HUDEP-2 (cell line): Measurements from ENCODE around the gene MYNN.

Experiments
- DNase-seq, 76 experiments: peaks; one replicate each; lab custom pipeline; 2025; ENCODE audit not compliant: unreplicated experiment in 76 of 76; lab: John Stamatoyannopoulos, UW

Gene MYNN

DNA sequence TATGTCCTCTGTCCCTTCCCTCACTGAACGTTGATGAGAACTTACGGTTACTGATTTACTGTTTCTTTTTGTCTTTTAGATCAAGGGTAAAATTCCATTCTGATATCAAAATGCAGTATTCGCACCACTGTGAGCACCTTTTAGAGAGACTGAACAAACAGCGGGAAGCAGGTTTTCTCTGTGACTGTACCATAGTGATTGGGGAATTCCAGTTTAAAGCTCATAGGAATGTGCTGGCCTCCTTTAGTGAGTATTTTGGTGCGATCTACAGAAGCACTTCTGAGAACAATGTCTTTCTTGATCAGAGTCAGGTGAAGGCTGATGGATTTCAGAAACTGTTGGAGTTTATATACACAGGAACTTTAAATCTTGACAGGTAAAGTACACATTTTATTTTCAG is 990 bp downstream of the MYNN start:
- DNase-seq = no peak

DNA sequence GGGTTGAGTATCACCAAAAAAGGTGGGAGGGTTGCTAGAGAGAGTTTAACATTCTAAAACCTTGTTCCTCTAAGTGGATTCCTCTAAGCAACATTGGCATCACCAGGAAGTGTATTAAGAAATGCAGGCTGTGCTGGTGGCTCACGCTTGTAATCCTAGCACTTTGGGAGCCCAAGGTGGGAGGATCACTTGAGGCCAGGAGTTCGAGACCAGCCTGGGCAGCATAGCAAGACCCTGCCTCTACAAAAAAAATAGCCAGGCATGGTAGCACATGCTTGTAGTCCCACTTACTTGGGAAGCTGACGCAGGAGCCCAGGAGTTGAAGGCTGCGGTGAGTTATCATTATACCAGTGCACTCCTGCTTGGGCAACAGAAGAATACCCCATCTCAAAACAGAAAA is 4.6 kb downstream of the MYNN start:
- DNase-seq = no peak

DNA sequence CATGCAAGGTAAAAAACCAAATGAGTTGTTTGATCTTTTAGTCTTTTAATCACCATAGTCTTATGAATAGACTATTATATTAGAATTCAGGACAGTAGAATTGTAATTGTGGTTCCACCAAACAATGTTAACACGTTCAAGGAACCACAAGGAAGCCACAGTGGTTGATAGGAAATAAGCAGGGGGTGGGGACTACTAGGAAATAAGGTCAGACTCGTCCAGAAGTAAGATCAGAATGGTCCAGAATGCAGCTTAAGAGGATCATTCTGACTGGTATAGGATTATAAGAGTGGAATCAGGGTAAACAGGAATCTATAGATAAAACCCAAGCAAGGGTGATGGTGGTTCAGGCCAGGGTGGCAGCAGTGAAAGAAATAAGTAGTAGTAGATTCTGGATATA is 7.5 kb downstream of the MYNN start:
- DNase-seq = peak in 19 of 76 experiments; percentile 8 to 66 (median 34)

DNA sequence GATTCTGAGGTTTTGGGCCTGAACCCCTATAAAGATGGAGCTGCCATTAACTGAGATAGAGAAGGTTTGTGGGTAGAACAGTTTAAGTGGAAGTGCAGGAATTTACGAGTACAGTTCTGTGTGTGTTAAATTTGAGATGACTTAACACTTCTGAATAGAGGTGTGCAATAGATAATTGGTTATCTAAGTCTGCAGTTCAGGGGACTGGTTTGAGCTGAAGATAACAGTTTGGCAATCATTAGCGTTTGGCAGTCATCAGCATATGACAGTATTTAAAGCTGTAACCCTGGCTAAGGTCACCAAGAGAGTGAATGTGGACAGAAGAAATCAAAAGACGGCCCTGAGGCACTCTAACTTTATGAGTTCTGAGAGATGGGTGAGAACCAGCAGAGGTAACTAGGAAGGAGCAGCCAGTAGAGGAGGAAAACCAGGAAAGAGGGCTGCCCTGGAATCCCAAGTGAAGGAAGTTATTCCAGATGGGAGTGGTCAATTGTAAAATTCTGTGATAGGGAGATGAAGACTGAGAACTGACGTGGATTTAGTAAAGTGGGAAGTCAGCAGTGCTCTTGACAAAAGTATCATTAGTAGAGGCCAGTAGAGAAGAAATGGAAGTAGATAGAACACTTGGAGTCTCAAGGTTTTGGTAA is 8.1 kb downstream of the MYNN start:
- peak in 61 of 76 experiments; percentile 5 to 92 (median 62) for DNase-seq

DNA sequence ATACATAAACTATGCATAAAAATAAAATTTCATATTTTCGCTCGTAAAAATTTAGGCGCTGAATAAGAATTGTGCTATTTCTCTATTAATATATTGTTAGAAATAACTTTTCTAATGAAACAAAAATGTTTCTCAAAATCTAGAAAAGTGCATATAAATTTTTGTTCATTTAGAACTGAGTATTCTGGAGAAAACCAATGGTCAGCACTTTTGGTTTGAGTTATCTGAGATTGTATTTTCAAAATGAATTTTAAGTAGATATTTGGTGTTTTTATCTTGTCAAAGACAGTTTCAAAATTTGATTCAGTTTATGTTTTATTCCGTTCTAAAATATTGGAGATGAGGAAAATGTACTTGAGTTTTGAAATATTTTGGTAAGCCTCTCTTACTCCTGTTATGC is 13.9 kb downstream of the MYNN start:
- DNase-seq = no peak

DNA sequence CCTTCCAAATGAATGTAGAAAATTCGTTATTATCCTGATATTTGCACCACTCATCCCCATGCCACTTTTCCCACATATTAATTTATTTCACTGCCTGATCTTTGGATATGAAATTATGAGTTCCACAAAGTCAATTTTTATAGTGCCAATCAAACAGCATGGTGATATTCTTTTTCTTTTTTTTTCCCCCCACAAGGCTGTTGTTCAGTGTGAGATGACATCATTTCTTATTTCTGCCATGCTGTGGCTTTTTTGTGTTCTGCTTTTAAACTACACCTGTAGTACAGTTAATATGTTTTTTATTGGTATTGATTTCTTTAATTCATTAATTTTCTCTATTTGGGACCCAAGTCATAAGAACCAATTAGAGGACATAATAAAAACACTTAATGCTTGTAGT is 14.6 kb downstream of the MYNN start:
- DNase-seq = no peak

DNA sequence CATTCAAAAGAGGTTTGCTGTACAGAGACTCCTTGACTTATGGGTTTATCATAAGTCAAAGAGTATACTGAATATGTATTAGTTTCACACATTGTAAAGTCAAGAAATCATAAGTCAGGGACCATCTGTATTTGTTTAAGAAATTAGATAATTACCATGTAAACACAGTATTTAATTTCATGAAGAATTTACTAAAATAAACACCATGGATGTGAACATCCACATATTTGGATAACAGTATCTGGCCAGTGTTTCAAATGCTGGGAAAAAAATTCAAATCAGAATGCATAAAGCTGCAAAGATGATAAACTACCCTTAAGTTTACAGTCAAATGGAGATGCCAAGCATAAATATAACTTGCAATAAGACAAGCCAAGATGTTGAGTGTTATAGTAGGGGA is 17.0 kb downstream of the MYNN start:
- DNase-seq = no peak

DNA sequence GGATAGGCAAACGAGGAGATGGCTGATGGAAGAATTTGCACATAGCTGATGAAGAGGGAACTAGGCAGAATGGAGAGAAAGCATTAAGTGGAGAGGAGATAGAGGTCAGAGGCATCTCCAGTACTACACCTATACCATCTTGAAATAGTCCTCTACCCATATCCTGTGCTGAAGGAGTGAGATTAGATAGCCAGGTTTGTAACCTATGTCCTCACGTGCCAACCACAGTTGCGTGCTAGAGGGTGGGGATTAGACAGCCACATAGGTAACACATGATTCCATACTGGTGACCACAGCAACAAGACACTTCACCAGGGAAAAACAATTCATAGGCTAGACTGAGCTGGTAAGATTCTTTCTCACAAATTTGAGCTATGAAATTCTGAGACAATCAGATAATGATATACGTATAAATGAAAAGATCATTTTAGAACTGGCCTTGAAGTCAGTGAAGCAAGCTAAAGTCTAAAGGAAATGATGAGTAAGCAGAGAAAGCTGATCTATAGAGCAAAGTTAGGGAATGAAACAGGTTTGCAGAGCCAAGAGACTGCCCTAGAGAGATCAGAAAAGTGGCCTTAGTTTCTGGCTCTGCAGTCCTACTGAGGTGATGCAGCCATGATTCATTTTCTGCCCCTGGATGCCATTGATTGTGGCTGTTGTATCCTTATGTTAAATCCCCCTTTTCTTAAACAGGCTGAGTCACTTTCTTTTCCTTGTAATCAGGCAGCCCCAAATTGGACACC is 17.7 kb downstream of the MYNN start:
- peak in 2 of 76 experiments; percentile 1 to 8 for DNase-seq

DNA sequence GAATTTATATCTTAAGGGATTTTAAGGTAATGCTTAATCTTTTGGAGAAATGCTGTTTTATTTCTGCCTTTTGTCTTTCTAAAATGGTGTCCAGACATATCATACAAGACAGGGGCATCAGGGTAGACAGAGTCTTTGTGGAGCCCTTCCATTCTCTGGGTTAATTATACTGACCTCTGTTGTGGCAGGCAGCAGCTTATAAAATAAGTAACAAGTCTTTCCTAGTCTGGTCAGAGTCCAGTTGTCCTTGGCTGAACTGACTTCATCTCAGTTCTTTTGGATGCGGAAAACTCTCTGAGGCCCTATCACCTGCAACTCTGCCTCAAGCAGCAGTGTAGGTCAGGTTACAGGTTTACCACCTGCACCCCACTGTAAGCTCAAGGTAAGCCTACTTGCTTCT is 19.2 kb downstream of the MYNN start:
- DNase-seq = no peak

DNA sequence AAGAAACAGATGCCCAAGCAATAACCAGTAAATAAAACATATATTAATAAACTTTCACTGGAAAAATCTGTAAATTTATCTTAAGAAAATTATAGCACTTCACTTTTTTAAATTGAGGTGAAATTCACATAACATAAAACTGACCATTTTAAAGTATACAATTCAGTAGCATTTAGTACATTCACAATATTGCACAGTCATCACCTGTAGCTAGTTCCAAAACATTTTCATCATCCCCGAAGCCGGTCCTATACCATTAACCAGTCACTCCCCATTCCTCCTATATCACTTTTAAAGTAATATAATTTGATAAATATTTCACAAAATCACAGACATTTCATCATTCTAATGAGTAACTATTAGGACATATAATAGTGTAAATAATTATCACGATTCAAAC is 31.5 kb downstream of the MYNN start:
- no peak for DNase-seq

DNA sequence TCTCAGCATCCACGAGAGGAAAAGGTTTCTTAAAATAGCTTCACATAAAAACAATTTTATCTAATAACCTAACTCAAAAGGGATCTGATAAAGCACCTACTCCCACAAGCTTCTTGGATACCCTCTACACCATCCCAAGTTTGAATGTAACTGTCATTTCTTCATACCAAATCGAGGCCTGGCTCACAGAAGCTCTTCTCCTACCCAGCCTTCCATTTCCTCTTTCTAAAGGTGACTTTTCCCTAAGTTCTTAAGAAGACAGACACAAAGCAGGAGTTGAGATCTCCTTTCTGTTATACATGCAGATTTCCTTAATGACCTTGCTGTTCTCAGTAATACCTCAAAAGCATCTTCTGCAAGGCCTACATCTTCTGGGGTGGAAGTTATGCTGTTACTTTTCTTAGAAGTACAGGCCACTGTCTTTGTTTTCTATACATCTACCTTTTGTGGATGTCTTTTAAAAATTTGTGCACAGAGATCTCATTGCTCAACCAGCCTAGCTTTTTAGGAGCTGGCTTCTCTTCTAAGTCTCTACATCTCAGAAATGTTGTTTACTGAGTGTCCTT is 36.1 kb downstream of the MYNN start:
- no peak for DNase-seq

DNA sequence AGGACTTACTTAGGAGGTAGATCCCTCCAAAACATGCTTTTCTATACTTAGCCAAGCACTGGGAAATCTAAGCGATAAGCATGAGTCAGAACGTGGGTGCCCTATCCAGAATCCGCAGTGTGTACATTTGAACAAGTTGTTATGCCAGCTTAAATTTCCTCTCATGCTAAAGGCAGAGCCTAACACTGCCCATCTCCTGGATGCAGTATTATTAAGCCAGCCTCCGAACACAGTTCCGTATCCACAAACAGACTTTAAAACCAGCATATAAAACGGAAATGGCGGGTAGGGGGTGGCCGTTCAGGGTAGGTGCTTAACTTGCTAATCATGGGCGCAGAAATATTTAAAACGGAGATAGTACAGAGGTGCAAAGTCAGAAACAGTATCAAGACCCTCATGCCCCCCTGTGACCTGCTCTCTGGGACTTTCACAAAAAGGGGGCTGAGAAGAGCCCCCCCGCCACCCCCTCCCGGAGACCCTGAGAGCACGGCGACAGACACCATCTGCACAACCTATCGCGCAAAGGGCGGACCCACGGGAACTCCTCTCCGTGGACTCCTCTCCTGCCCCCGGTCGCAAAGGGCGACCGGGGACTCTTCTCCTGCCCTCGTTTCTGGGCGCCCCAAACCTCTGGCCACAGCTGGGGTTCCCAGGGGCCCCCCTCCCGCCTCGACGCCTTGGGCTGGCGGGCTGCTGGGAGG is 38.6 kb downstream of the MYNN start:
- DNase-seq = peak in 41 of 76 experiments; percentile 4 to 57 (median 30)

DNA sequence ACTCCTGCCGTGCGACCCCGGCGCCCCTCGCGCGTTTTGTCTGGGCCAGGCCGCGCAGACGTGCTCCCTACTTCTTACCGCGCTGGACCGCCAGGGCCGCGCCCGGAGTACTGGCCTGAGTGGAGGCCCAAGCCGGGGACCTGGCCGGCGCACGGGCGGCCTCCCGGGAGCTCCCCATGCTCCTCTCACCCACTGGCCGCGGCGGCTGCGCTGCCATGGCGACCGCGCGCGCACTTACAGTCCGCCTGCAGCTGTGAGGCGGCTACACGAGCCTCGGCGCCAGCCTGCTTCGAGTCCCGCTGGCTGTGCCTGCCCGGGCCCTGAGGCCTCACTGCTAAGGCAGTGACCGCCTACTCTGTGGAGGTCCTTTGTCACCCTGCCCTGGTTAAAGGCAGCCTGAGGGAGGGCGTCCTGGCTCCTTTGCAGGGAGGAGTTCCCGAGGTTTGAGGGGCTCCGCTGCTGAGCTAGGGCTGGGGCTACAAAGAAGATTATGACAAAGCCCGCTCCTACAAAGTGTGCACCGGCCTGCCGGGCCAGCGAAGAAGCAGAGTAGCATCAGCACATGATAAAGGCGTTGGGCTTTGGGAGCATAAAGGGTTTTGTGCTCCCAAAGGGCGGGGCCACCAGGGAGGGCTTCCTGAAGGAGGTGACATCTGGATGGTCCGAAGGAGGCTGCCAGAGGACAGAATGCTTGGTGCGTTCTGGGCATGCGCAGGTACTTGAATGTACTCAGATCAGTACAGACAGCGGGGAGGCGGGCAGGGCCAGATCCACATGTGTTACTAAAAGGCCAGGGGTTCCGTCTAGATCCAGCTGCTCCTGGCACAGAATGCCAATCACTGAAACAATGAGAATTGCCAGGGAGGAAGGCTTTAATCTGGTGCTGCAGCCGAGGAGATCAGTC is 39.4 kb downstream of the MYNN start, which contains the start of the genes LRRC34 and LRRIQ4:
Gene LRRC34 (minus strand): TSS at position 573 of the 904 bp plus-strand sequence. CDS start 356 bp downstream, at position 217.
Gene LRRIQ4 (plus strand): TSS at position 539 of the 904 bp plus-strand sequence. CDS start 9,052 bp downstream, outside the sequence.
- DNase-seq = peak in 75 of 76 experiments; percentile 8 to 86 (median 70)

DNA sequence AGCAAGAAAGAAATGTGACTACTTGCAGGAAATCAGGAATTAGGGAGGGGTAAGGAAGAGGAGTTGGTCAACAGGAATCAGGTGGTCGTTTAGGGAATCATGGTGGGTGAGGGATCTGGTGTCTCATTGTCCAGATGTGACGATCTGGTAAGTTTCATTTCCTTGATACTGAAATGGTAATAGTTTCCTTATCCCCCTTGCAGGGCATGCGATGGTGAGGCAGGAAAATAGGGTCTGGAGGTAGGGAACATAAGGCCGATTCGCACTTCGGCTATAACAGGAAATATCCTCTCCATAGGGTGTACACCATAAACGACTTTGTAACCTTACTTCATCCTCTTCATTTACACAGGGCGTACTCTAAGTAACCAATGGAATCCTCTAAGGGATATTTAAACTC is 40.1 kb downstream of the MYNN start:
- no peak for DNase-seq

DNA sequence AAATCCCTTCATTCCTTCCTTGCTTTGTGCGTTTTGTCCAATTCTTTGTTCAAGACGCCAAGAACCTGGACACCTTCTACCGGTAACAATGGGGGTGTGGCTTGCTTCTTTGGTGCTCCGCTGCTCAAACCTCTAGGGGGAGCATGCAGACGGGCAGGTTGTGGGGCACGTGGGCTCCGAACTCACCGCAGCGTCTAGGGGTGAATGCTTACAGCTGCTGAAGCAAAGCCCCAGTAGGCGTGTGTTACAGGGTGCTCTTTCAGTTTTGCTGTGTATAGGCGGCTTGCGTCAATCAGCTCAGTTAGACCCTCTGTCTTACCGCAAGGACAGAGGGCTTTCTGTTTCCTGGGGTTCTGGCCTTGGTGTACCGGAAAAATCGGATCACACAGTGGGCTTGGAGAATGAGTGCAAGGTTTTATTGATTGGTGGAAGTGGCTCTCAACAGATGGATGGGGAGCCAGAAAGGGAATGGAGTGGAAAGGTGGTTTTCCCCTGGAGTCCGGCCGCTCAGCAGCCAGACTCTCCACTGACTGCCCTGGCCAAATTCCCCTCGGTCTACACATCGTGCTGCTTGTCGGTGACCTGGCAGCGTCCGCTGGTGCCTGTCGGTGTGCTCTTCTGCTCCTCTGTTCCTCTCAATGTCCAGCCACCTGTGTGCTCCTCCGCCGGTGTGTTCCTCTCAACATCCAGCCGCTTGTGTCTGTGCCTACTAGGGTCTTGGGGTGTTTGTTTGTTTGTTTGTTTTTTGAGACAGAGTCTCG is 40.7 kb downstream of the MYNN start:
- DNase-seq = peak in 31 of 76 experiments; percentile 1 to 44 (median 13)

DNA sequence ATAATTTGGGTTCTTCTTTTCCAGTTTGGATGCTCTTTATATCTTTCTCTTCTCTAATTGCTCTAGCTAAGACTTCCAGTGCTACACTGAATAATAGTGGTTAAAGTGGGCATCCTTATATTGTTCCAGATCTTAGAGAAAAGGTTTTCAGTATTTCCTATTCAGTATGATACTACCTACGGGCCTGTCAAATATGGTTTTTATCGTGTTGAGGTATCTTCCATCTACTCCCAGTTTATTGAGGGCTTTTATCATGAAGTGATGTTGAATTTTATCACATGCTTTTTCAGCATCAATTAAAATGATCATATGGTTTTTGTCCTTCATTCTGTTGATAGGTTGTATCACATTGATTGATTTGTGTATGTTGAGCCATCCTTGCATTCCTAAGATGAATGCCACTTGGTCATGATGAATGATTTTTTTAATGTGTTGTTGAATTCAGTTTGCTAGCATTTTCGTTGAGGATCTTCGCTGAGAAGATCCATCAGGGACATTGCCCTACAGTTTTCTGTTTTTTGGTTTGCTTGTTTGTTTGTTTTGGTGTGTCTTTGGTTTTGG is 42.5 kb downstream of the MYNN start:
- DNase-seq = no peak

DNA sequence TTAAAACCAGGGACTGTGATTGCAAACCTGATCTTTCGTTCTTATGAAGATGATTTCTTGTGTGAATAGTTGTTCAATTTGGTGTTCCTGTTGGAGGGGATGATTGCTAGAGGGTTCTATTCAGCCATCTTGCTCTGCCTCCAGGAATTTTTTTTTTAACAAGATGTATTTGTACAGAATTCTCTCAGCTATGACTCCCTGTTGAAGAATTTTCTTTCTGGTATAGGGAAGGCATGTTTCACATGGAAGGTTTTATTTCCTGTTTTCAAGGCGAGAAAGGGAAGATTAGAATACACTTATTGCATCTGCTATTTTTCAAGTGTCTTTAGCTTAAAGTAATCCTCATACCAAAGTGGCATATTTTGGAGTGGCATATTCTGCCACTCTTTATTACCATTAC is 45.1 kb downstream of the MYNN start:
- no peak for DNase-seq

DNA sequence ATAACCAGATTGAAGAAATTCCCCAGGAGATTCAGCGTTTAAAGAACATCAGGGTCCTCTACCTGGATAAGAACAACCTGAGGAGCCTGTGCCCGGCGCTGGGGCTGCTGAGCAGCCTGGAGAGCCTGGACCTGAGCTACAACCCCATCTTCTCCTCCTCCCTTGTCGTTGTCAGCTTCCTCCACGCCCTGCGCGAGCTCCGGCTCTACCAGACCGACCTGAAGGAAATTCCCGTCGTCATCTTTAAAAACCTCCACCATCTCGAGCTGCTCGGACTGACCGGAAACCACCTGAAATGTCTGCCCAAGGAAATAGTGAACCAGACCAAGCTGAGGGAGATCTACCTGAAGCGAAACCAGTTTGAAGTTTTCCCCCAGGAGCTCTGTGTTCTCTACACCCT is 48.9 kb downstream of the MYNN start:
- DNase-seq = no peak

DNA sequence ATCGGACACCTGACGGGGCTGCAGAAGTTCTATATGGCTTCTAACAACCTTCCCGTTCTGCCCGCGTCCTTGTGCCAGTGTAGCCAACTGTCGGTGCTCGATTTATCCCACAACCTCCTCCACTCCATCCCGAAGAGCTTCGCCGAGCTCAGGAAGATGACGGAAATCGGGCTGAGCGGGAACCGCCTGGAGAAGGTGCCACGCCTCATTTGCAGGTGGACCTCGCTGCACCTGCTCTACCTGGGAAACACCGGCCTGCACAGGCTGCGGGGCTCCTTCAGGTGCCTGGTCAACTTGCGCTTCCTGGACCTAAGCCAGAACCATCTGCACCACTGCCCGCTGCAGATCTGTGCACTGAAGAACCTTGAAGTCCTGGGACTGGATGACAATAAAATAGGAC is 49.3 kb downstream of the MYNN start:
- no peak for DNase-seq
